Measurements from ENCODE around the gene PLBD1. TPM values are rescaled to one million over a fixed set of nuclear protein-coding genes. Genes with fewer than 3 reads are reported as not detected.

PLBD1 gene
- total and polyA plus RNA-seq, 7 donors: 3.7 to 10.6 (median 6.5) TPM

DNA sequence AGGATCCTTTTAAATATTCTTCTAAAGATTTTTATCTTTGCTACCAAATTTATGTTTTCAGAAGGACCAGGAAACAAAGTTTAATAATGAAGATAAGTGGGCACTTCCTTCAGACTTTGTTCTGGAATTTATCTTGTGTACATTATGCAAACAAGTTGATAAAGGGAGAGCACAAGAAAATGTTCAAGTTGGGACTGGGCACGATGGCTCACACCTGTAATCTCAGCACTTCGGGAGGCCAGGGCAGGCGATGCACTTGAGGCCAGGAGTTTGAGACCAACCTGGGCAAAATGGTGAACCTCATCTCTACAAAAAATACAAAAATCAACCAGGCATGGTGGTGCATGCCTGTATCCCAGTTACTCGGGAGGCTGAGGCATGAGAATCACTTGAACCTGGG, 4.6 kb downstream of the PLBD1 start:
- Histone ChIP-seq H3K4me1 (no peaks in the 10 kb centered on the region), H3K27ac (no peak overlapping the region), H3K36me3 (ENCODE audit: insufficient read depth in 1 of 2, low read depth in 1 of 2) (no peaks in the 10 kb centered on the region), H3K9me3 (no peaks in the 10 kb centered on the region), H3K4me3 (no peak overlapping the region), H3K27me3 (ENCODE audit: insufficient read depth in 3 of 3, low read length in 2 of 3) (no peaks in the 10 kb centered on the region)
- intact Hi-C loops (cut with DNase I): no loop called here
- TF ChIP-seq, protein P1, sequence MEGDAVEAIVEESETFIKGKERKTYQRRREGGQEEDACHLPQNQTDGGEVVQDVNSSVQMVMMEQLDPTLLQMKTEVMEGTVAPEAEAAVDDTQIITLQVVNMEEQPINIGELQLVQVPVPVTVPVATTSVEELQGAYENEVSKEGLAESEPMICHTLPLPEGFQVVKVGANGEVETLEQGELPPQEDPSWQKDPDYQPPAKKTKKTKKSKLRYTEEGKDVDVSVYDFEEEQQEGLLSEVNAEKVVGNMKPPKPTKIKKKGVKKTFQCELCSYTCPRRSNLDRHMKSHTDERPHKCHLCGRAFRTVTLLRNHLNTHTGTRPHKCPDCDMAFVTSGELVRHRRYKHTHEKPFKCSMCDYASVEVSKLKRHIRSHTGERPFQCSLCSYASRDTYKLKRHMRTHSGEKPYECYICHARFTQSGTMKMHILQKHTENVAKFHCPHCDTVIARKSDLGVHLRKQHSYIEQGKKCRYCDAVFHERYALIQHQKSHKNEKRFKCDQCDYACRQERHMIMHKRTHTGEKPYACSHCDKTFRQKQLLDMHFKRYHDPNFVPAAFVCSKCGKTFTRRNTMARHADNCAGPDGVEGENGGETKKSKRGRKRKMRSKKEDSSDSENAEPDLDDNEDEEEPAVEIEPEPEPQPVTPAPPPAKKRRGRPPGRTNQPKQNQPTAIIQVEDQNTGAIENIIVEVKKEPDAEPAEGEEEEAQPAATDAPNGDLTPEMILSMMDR (IDR thresholded peaks at IDR 0.05): no peak
- ATAC-seq (no peak), DNase-seq (no peak)
- WGBS, 3 donors: 91 to 96% (median 93%) methylated on average over 4 of the region's 4 CpGs

DNA sequence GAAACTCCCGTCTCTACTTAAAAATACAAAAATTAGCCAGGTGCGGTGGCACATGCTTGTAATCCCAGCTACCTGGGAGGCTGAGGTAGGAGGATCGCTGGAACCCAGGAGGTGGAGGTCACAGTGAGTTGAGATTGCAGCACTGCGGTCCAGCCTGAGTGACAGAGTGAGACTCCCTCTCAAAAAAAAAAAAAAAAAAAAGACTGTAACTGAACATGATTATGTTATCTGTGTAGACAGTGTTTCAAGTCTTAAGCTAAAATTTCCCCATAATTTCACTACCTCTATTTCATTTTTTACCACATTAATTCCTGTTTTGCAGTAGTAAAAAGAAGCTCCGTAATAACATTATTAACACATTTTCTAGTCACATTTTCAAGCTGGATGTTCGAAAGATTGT, 5.4 kb downstream of the PLBD1 start:
- H3K27ac ChIP-seq: no peak overlapping the region
- no peaks in the 10 kb centered on the region for H3K4me1 ChIP-seq

DNA sequence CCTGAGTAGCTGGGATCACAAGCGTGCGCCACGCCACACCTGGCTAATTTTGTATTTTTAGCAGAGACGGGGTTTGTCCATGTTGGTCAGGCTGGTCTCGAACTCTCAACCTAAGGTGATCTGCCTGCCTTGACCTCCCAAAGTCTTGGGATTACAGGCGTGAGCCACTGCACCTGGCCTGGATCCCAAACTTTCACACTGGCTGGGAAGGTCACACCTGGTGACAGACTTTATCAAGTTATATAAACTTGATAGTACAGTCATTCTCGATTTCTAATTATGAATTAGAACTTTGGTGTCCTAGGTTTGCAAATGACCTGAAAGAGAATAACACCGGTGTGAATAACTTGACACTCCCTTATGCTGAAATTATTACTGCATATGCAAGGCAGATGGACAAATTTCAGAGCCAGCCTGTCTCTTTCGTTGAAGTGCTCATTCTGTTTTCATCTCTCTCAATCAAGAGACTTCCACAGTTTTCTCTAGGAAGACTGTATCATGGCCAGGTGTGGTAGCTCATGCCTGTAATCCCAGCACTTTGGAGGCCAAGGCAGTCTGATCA, 5.9 kb downstream of the PLBD1 start:
- Histone ChIP-seq H3K9me3 (no peaks in the 10 kb centered on the region), H3K4me3 (no peak overlapping the region), H3K36me3 (ENCODE audit: insufficient read depth in 1 of 2, low read depth in 1 of 2) (no peaks in the 10 kb centered on the region), H3K27me3 (ENCODE audit: insufficient read depth in 3 of 3, low read length in 2 of 3) (no peaks in the 10 kb centered on the region), H3K4me1 (no peaks in the 10 kb centered on the region), H3K27ac (no peak overlapping the region)
- intact Hi-C loops (cut with DNase I): no loop called here
- TF ChIP-seq, protein P1 (IDR thresholded peaks at IDR 0.05): no peak
- ATAC-seq (no peak), DNase-seq (no peak)
- 76 to 87% (median 78%) methylated on average over 9 of the region's 9 CpGs for WGBS, 3 donors

More for the DNA sequence above, 5.4 kb downstream of the PLBD1 start:
- WGBS, 3 donors: 90 to 95% (median 91%) methylated on average over 6 of the region's 6 CpGs
- TF ChIP-seq, protein P1 (IDR thresholded peaks at IDR 0.05): no peak
- intact Hi-C loops (cut with DNase I): no loop called here
- DNase-seq: no peak
- Histone ChIP-seq H3K9me3 (no peaks in the 10 kb centered on the region), H3K27me3 (ENCODE audit: insufficient read depth in 3 of 3, low read length in 2 of 3) (no peaks in the 10 kb centered on the region), H3K4me3 (no peak overlapping the region), H3K36me3 (ENCODE audit: insufficient read depth in 1 of 2, low read depth in 1 of 2) (no peaks in the 10 kb centered on the region)
- ATAC-seq: no peak

DNA sequence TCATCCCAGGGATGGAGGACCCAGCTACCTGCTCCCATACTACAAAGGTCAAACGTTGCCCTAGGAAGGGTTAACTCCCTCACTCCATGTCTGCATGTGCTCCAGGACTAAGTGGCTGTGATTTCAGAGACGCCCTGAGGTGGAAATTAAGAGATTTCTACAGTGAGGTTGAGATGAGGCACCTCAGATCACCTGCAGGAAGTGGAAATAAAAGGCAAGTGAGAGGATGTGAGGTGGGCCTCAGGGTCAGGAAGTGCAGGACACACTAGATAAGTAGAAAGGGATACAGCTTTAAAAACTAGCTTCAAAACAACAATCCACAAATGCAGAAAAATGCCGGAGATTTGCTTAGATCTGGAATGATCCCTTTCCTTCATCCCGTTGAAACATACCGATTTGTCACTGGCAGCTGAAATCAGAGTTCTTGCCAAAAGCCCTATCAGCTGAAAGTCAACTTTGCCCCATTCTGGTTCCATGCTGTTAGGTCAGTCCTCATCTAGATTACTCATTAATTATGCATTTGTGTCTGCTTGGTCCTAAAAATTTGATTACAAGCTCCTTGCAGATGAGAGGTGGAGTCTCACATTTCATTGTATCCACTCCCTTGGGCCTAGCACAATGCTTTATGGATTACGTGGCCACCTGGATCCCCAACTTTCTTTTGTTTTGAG, 6.6 kb downstream of the PLBD1 start:
- Histone ChIP-seq H3K36me3 (ENCODE audit: insufficient read depth in 1 of 2, low read depth in 1 of 2) (no peaks in the 10 kb centered on the region), H3K27me3 (ENCODE audit: insufficient read depth in 3 of 3, low read length in 2 of 3) (no peaks in the 10 kb centered on the region), H3K4me3 (no peak overlapping the region), H3K9me3 (no peaks in the 10 kb centered on the region), H3K4me1 (no peaks in the 10 kb centered on the region), H3K27ac (no peak overlapping the region)
- intact Hi-C loops (cut with DNase I): no loop called here
- ATAC-seq (no peak), DNase-seq (no peak)
- TF ChIP-seq, protein P1 (IDR thresholded peaks at IDR 0.05): no peak
- 46 to 57% (median 48%) methylated on average over 6 of the region's 6 CpGs for WGBS, 3 donors
